ENCODE results near the gene TNC. TPM values are rescaled to one million over a fixed set of nuclear protein-coding genes. Genes with fewer than 3 reads are reported as not detected.

The TNC gene
- total and polyA plus RNA-seq, 2 donors (not counting 1 experiment from before 2014, with no cell fraction given): not detected

GRCh38 chr9:115116421-115117284, 1.3 kb downstream of the TNC start:
- Histone ChIP-seq H3K9ac (ENCODE audit: low read length) (no peak overlapping the region), H3K27ac (ENCODE audit: low read length in 2 of 2) (no peak overlapping the region), H2AFZ (ENCODE audit: insufficient read depth, low read depth, low read length, poor library complexity, severe bottlenecking) (no peak overlapping the region), H4K20me1 (ENCODE audit: control insufficient read depth, insufficient read depth, low read length, poor library complexity, severe bottlenecking) (no peaks in the 10 kb centered on the region), H3K4me3 (ENCODE audit: control extremely low read depth in 1 of 5, extremely low read depth in 1 of 5, insufficient read depth in 1 of 5, low read depth in 2 of 5, low read length in 4 of 5) (no peak overlapping the region), H3K9me3 (ENCODE audit: control extremely low read depth in 1 of 3, control insufficient read depth in 2 of 3, insufficient read depth in 1 of 3, low read length in 2 of 3) (no peaks in the 10 kb centered on the region), H3K27me3 (replicated peaks in 1 of 4; ENCODE audit: control extremely low read depth in 1 of 4, control insufficient read depth in 3 of 4, insufficient read depth in 4 of 4, low read length in 3 of 4) (peaks cover 0 to 44% (median 26%) of the 10 kb centered on the region in 4 experiments), H3K4me1 (ENCODE audit: control insufficient read depth in 2 of 2, insufficient read depth in 2 of 2, low read length in 2 of 2) (peaks cover 0 to 4% of the 10 kb centered on the region in 2 donors), H3K36me3 (replicated peaks in 1 of 2; ENCODE audit: control extremely low read depth in 1 of 2, control insufficient read depth in 1 of 2, extremely low read depth in 1 of 2, insufficient read depth in 2 of 2, low read length in 1 of 2) (no peaks in the 10 kb centered on the region), H3K4me2 (replicated peaks; ENCODE audit: low read depth, low read length, poor library complexity, severe bottlenecking) (no peak overlapping the region), H3K79me2 (ENCODE audit: control insufficient read depth, insufficient read depth, low read length) (no peaks in the 10 kb centered on the region)
- Mint-ChIP-seq H3K27ac (no peak overlapping the region), H3K27me3 (peaks cover 62% of the 10 kb centered on the region), H3K4me3 (no peak overlapping the region), H3K9me3 (ENCODE audit: insufficient read depth) (no peaks in the 10 kb centered on the region), H3K4me1 (peaks cover 5% of the 10 kb centered on the region)
- CTCF ChIA-PET: no interaction called here
- DNase-seq (no peak), ATAC-seq (ENCODE audit: low read depth) (no peak)
- TF ChIP-seq CTCF (IDR thresholded peaks at IDR 0.05): no peak
- no peak for TF ChIP-seq EZH2 (IDR thresholded peaks at IDR 0.05; ENCODE audit: borderline replicate concordance, insufficient read depth, low read depth, low read length, poor library complexity, severe bottlenecking)
- POLR2A ChIA-PET: no interaction called here
- intact Hi-C loops (cut with micrococcal nuclease): no loop called here
- WGBS (ENCODE audit: insufficient coverage): 94% methylated on average over 3 of the region's 8 CpGs

- WGBS (ENCODE audit: insufficient coverage): no CpG with 5 or more reads among the region's 1 CpG
- intact Hi-C loops (cut with micrococcal nuclease): no loop called here
- H3K4me1 ChIP-seq (ENCODE audit: control insufficient read depth in 2 of 2, insufficient read depth in 2 of 2, low read length in 2 of 2): peaks cover 0 to 4% of the 10 kb centered on the region in 2 donors
- ATAC-seq (ENCODE audit: low read depth) (no peak), DNase-seq (no peak)
- H3K9me3 ChIP-seq (ENCODE audit: control extremely low read depth in 1 of 3, control insufficient read depth in 2 of 3, insufficient read depth in 1 of 3, low read length in 2 of 3): no peaks in the 10 kb centered on the region
- no peak overlapping the region for H3K4me3 ChIP-seq (ENCODE audit: control extremely low read depth in 1 of 5, extremely low read depth in 1 of 5, insufficient read depth in 1 of 5, low read depth in 2 of 5, low read length in 4 of 5)
- H4K20me1 ChIP-seq (ENCODE audit: control insufficient read depth, insufficient read depth, low read length, poor library complexity, severe bottlenecking): no peaks in the 10 kb centered on the region
- ChIA-PET POLR2A (no interaction called here), CTCF (no interaction called here)
- no peak overlapping the region for H3K27ac Mint-ChIP-seq
- H3K79me2 ChIP-seq (ENCODE audit: control insufficient read depth, insufficient read depth, low read length): no peaks in the 10 kb centered on the region
- peaks cover 0 to 44% (median 21%) of the 10 kb centered on the region in 4 experiments for H3K27me3 ChIP-seq (replicated peaks in 1 of 4; ENCODE audit: control extremely low read depth in 1 of 4, control insufficient read depth in 3 of 4, insufficient read depth in 4 of 4, low read length in 3 of 4)
- no peaks in the 10 kb centered on the region for H3K36me3 ChIP-seq (replicated peaks in 1 of 2; ENCODE audit: control extremely low read depth in 1 of 2, control insufficient read depth in 1 of 2, extremely low read depth in 1 of 2, insufficient read depth in 2 of 2, low read length in 1 of 2)
- H3K27me3 Mint-ChIP-seq: peaks cover 58% of the 10 kb centered on the region
- H3K9me3 Mint-ChIP-seq (ENCODE audit: insufficient read depth): no peaks in the 10 kb centered on the region
- TF ChIP-seq EZH2 (IDR thresholded peaks at IDR 0.05; ENCODE audit: borderline replicate concordance, insufficient read depth, low read depth, low read length, poor library complexity, severe bottlenecking) (no peak), CTCF (IDR thresholded peaks at IDR 0.05) (no peak)
- no peak overlapping the region for H3K4me2 ChIP-seq (replicated peaks; ENCODE audit: low read depth, low read length, poor library complexity, severe bottlenecking)
- H3K9ac ChIP-seq (ENCODE audit: low read length): no peak overlapping the region
- H3K27ac ChIP-seq (ENCODE audit: low read length in 2 of 2): no peak overlapping the region
- H2AFZ ChIP-seq (ENCODE audit: insufficient read depth, low read depth, low read length, poor library complexity, severe bottlenecking): no peak overlapping the region
- H3K4me1 Mint-ChIP-seq: peaks cover 5% of the 10 kb centered on the region
- no peak overlapping the region for H3K4me3 Mint-ChIP-seq
These were observed 2.0 kb downstream of the TNC start for GRCh38 chr9:115115924-115116323.

Data from B cell (primary cell).